HG03139 (cell line): ENCODE measurements around the gene DHH.
A peak's percentile ranks its signal among the peaks of the same experiment; 100 is the strongest.
"Not testable (repeated sequence)": the region's sequence is repeated elsewhere in the genome, so short reads cannot be mapped to it uniquely, and the experiment has no call there.

Source experiments
- ATAC-seq: cut with Tn5 transposase; IDR thresholded peaks from one replicate; pipeline ENCODE4 v1.9.1; 2021; ENCODE audit not compliant: unreplicated experiment

DHH gene

DNA sequence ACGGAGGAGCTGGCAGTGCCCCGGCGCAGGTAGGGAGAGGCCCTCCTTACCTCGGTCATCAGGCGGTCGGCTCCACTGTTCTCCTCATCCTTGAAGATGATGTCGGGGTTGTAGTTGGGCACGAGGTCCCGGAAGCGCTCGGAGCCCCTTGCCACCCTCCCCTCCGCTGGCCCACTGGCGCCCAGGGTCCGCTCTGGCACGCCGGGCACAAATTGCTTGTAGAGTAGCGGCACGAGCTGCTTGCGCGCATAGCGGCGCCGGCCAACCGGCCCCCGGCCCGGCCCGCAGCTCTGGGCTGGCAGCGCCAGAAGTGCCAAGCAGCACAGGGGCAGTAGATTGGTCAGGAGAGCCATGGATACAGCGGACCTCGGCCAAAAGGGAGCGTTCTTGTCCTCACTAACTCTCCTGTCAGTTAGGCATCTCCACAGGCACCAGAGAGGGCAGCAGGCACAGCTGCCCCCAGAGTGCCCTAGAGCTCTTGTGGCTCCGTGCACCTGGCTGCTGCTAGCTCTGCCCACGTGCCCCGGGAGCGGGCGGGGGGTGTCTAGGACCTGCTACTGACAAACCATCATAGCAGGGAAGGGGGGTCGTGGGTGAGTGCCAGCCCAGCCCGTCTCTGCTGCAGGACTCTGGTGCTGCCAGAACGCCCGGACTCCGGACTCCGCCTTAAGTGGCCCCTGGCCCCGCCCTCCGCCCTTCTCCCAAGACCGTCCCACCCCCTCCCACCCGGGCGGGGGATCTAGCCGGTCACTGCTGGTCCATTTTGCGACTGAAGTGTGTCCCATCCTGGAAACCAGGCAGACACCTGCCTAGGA, at the start of gene DHH:
Gene DHH, minus strand, starts transcription at position 642 of the 815 bp plus-strand sequence. Its CDS starts 289 bp downstream, at position 353.
- no peak for ATAC-seq

DNA sequence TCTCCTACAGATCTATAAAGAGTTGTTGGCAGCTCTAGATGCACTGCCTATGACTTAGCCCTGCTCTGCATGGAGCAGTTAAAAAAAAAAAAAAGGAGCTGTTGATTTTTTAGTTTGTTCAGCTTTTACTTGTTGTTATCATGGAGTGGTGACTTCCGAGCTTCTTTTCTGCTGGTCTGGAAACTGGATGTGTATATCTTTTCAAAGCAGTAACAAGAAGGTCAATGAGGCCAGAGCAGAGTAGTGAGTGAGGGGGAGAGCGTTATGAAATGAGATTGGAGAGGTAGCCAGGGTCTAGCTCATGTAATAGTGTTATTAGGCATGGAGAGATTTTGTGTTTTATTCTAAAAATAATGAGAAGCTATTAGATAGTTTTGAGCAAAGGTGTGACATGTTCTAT, 49.8 kb upstream of the DHH start:
- ATAC-seq = no peak

DNA sequence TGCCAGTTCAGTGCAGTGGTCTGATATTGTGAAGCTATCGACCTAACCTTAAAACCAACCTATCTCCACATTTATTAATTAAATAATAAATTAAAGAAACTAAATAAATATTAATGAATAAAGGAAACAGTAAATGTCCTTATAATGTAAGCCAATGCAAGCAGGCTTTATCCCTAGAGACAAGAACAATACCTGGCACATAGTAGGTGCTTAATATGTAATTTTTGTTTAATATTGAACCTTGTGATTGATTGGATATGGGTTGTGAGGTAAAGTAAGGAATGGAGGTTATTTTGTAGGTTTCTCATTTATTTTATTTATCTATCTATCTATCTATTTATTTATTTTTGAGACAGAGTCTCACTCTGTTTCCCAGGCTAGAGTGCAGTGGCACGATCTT, 44.4 kb upstream of the DHH start:
- no peak for ATAC-seq

DNA sequence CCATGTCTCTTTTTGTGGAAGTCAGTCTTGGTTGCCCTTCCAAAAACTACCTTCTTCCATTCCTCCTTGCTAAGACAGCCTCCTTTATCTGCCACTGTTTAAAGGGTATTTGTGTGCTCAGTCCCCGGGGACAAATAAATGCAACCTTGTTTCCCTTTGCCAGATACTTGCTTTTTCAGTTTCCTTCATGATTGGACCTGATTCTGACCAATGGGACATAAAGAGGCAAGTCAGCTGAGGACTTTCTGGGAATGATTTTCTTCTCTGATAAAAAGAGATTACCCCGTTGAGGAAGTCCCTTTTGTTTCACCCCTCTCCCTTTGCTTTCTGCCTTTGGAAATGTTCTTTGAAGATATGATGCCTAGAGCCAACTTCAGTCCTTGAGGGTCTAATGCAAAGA, 44.0 kb upstream of the DHH start:
- ATAC-seq = no peak

DNA sequence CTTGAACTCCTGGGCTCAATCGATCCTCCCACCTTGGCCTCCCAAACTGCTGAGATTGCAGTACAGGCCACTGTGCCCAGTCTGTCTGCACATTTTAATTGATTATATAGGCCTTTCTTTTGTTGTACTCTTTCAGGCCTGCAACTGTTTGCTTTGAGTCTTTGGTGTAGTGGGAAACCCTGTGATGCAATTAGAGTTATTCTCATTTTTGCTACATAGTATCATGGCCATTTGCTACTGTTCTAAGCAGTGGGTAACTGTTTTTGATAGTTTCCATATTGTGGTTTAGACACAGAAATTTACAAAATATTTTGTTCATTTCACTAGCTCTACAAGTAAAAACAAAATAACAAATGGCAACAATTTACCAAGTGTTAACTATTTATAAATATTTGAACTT, 42.9 kb upstream of the DHH start:
- ATAC-seq = no peak

DNA sequence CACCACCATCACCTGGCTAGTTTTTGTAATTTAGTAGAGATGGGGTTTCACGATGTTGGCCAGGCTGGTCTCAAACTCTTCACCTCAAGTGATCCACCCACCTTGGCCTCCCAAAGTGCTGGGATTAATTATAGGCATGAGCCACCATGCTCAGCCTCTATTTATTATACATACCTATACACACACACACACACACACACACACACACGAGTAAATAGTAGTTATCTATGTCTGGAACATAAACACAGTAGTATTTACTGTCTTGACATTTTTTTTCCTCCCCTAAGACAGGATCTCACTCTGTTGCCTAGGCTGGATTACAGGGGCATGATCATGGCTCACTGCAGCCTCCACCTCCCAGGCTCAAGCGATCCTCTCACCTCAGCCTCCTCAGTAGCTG, 42.4 kb upstream of the DHH start:
- ATAC-seq = not testable (repeated sequence)

DNA sequence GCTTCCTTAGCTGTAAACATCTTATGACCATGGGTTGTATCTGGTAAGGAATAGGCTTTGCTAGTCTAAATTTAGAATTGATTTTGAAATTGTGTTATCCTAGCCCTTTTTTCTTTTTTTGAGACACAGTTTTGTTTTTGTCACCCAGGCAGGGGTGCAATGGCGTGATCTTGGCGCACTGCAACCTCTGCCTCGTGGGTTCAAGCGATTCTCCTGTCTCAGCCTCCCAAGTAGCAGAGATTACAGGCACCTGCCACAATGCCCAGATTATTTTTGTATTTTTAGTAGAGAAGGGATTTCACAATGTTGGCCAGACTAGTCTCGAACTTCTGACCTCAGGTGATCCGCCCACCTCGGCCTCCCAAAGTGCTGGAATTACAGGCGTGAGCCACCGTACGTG, 39.0 kb upstream of the DHH start:
- no peak for ATAC-seq

DNA sequence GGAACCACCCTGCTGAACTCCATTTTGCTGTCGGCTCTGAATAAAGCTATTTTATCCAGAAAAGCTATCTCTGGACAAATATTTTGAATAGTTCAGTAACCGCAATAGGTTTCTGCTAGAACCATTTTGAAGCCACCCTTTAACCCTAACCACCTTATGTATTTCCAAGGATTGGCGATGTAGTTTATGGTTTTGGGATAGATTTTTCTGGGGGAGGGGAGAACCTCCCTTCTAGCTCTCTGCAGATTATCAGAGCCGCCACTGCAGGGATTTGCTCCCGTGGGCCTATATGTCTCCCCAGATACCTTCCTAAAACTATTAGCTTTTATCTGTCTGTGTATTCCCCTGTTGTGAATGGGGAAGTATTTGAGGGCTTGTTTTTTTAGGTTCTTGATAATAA, 38.4 kb upstream of the DHH start:
- no peak for ATAC-seq

DNA sequence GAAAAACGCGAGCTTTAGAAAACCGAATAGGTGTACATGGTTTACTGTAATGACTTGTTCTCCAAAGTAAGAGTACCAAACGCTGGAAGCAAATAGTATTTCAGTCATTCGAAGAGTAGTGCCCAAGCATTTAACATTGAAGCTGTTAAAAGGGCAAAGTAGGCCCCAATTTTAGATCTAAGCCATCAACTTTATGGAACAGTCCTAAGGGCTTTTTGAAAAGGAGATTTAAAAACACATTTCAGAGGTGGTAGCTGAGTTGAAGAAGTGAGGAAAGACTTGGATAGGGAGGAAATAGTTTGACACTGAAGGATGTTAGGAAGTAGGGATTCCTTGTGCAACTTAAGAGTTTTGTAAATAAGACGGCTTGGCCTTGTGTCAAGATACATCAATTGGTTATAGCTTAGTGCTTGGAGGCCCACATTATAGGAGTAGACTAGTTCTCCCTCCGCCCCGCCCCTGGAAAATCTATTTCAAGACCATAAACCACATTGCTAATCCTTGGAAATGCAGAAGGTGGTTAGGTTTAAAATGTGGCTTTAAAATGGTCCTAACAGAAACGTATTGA, 37.4 kb upstream of the DHH start:
- ATAC-seq = no peak

DNA sequence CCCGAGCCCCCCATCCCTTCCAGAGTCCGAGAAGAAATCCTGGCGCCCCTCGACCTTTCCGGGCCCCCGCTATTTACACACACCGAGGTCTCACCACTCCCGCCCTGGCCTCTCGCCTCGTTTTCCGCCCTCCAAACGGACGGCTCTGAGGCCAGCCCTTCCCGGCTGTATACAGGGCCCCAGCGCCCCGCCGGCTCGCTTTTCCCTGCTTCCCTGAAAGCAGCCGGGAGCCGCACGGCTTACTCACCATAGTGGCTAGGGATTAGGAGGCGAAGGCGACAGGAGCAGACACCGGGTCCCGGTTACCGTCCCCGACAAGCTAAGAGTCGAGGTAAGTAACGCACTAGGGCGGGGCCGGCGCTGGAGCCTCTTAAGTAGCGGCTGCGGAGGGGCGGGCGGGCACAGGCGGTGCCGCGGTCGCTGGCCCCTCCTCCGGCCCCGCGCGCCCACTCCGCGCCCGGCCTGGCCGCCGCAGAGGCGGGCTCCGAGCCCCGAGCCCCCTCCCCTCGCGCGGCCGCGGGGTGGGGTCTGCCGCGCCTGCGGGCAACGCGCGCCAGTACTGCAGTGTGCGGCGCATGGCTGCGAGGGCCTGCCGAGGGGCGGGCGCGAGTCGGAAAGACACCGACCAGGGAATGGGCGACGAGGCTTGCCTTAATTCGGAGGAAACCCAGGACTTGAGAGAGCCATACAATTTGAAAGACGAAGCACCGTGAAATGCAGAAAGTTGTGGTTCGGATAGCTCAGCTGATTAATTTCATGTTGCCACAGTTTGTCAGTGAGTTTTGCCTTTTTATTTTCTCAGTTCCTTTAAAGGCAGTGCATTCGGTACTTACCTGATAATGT, 36.7 kb upstream of the DHH start, which contains the start of gene TUBA1B:
Gene TUBA1B, minus strand, starts transcription at position 345 of the 843 bp plus-strand sequence. Its CDS starts 95 bp downstream, at position 250.
- ATAC-seq = peak; percentile 66

DNA sequence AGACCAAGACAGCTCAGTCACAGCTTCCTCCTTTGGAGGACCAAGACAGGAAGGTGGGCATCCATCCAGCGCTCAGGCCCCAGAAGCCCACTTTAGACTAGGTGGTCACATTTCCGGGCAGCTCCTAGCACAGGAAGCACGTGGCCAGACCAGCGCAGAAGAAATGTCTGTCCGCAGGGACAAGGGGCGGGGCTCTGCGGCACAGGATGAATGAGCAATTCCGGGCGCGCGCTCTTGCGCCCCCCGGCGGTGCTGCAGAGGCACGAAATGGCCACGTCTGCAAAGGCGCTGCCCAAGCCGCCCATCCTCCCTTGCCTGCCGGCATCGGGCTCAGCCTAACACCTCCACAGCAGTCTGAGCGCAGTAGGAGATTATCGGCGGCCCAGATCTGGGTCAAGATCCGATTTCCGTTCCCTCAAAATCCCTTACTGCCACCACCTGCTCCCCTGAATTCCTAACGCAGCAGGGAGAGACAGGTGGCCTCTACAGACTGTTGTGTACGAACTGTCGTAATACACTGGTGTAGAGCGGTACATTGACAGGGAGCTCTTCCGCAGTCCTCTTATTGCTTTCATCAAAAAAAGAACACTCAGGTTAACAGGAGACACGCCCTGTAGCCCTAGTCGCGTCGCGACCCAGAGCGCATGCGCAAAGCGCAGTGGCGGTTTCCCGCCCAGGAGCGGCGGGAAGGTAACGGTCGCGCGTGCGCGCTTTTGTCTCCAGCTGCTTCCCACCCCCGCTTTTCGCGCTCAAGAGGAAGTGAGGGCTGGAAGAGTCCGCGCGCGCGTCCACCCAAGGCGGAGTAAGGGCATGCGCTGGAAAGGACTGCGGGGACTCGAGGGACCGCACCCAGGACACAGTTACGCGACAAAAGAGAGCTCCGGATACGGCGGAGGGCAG, 35.8 kb upstream of the DHH start:
- peak; percentile 44 for ATAC-seq

DNA sequence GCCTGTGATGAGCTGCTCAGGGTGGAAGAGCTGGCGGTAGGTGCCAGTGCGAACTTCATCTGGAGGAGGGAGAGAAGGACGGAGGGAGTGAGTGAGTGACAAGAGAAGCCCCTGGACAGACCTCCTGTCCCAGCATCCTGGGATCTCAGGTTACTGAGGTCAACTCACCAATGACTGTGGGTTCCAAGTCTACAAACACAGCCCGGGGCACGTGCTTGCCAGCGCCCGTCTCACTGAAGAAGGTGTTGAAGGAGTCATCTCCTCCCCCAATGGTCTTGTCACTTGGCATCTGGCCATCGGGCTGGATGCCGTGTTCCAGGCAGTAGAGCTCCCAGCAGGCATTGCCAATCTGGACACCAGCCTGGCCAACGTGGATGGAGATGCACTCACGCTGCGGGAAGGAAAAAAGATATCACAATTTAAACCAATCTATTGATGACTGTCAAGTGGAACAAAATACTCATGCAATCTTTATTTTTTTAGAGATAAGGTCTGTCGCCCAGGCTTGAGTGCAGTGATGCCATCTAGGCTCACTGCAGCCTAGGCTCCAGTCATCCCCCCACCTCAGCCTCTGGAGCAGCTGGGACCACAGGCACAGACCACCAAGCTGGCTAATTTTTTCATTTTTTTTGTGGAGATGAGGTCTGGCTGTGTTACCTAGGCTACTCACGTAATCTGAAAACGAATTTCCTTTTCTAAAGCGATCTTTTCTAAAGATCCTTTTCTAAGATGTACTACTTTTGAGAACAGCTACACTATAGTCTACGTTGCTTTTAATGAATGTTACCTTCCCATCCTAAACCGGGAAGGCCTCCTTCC, 34.9 kb upstream of the DHH start:
- ATAC-seq = no peak

DNA sequence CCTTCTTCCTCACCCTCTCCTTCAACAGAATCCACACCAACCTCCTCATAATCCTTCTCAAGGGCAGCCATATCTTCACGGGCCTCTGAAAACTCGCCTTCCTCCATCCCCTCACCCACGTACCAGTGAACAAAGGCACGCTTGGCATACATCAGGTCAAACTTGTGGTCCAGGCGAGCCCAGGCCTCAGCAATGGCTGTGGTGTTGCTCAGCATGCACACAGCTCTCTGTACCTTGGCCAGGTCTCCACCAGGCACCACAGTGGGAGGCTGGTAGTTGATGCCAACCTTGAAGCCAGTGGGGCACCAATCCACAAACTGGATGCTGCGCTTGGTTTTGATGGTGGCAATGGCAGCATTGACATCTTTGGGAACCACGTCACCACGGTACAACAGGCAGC, 33.4 kb upstream of the DHH start:
- not testable (repeated sequence) for ATAC-seq

DNA sequence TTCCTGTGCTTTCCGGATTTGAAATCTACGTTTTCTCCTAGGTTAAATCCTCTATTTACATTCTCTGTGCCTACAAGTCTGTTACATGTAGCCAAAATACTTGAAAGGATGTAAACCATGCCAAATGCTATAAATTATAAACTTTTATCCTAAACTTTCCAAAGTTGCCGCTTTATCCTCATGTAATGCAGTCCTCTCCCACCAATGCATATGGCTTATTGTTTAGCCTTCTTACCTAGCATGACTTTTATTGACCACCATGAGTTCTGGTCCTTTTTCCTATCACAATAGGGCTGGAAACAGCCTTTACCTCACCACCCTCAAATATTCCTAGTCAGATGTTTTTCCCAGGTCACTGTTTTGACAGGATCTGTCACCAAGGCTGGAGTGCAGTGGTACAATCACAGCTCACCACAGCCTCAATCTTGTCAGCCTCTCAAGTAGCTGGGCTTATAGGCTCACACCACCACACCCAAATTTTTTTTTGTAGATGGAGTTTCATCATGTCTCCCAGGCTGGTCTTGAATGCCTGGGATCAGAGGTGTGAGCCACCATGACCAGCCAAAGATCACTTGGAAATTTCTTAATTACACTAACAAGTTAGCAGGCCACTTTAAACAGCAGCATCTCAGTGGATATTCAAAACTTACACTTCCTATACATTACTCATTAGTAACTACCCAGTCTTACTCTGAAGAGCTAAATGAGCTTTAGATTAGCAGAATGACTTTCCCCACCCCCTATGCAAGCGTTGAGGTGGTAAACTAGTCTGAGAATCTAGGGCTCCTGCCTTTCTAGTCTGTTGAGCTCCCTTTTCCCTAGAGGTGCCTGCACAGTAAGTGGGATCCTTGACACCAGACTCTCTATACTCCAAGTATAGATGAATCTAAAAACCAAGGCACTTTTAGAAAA, 32.5 kb upstream of the DHH start:
- no peak for ATAC-seq

DNA sequence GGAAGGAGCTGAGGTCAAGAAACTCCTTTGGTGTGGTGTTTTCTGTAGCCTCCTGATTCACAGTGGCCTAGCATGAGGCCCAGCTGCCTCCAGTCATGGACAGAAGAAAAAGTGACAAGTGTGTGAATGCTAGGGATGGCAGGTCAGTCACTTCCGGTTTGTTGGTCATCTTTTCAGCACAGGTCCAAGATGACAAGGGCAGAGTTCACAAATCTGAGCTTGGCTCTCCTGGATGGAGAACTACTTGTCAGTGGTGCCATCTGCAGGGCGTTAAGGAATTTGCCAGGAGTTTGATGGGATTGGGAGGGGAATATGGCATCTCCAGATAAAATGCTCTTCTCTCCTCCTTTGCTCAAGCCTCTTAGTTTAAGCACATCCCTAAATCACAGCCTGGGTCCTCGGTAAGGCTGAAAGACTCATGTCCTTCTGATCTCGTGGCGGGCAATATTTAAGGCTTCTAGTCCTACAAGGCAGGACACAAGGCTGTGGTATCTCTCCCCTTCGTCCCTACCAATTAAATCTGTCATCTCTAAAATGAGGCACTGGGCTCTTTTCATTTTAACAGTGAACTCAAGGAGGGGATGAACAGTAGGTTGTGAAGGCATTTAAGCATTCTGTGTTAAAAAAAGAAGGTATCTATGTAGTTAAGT, 26.6 kb upstream of the DHH start:
- ATAC-seq = no peak

DNA sequence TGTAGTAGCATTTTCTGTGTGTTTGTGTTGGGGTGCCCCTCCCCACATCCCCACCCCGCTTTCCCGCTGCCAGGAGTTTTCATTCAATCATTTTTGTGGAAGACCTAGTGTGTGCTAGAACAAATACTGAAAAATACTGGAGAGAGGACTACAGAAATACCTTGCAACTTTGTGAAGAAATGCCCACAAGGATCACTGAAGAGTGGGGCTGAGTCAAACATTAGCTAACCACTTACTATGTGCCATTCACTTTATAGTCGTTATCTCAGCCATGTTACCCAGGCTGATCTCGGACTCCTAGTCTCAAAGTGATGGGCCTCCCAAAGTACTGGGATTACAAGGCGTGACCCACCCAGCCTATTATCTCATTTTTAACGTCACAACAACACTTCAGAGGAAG, 16.6 kb upstream of the DHH start:
- no peak for ATAC-seq

DNA sequence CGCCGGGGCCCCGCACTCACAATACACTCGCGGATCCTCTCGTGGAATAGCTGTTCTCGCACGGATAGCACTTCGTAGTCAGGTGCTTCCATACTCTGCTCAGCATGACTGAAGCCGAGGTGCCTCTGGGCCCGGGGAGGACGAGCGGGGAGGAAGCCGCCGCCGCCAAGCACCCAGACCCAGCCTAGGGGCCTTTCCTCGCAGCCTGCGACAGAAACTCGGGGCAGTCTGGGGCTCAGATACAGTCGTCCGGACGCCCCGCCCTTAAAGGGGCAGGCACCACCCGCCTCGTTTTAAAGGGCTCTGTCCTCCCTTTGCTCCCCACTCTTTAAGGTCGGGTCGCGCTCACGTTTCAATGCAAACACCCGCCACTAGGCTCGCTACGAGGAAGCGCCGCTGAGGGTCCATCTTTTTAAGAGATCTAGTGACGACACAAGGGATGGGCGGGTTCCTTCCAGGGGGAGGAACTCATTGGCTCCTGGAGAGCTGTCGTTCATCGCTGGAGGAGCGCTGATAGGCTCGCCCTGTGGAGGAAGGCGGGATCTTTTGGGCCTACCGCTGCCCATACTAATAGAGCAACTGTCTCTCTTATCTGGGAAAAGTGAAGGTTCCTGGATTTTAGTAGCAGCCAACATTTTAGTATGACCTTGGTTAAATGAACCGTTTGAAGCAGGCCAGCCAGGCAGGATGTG, 16.0 kb upstream of the DHH start, which contains the start of gene LMBR1L:
Gene LMBR1L, minus strand, starts transcription at position 384 of the 692 bp plus-strand sequence. Its CDS starts 292 bp downstream, at position 92.
- peak; percentile 94 for ATAC-seq
